M059J (cell line): ENCODE measurements around the gene PINLYP. TPM values are rescaled to one million over a fixed set of nuclear protein-coding genes. Genes with fewer than 3 reads are reported as not detected.
"Not testable (repeated sequence)": the region's sequence is repeated elsewhere in the genome, so short reads cannot be mapped to it uniquely, and the experiment has no call there.

Experiments used
- DNase-seq: peaks from one replicate; pipeline ENCODE4 v3.0.0-alpha.2; 2012; ENCODE audit warnings: low read depth
- total RNA-seq: library from RNA; depleted of rRNA; stranded (reverse); fragments of >200 nt; shearing (Covaris generic); gene quantifications from 2 replicates; pipeline ENCODE4 v1.2.3, GENCODE V29; 2014; rRNA removed

The PINLYP gene
- 0.91 and 2.5 TPM in 2 replicates for total RNA-seq

DNA sequence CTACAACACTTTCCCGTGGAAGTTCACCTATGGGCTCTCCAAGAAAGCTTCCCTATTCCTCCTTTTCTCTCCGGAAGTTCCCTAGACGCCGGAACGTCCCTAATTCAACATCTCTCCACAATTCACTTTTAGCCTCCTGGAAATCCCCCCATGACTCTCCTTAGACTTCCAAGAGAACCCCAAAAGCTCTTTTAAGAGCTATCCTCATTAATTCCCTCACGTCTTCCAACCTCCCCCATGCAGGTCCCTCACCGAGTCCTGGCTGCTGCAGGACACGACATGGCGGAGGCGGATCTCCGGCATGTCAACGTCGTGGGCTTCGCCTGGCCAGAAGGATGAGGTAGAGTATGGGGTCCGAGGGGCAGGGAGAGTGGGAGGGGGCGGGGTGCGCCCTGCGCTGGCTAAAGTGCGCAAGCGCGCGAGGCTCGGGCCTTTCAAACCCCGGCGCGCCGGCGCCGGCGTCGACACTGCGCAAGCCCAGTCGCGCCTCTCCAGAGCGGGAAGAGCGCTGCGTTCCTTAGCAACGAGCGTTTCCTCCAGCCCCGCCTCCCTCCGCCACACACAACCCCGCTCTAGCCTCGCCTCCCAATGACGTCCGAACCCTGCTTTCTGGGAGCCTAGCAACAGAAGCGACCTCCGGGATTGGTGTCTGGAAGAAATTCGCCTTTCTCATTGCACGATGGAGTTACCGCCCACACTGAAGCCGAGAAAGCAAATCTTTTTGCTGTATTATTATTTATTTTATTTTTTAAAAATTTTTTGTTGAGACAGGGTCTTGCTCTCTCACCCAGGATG, at the start of gene PINLYP, which contains the start of gene XRCC1:
Gene PINLYP (plus strand): TSS at position 646 of the 795 bp plus-strand sequence. CDS start 1,391 bp downstream, outside the sequence.
Gene XRCC1 (minus strand): TSS at position 372 of the 795 bp plus-strand sequence. CDS start 69 bp downstream, at position 303.
- peak; percentile 99 for DNase-seq

DNA sequence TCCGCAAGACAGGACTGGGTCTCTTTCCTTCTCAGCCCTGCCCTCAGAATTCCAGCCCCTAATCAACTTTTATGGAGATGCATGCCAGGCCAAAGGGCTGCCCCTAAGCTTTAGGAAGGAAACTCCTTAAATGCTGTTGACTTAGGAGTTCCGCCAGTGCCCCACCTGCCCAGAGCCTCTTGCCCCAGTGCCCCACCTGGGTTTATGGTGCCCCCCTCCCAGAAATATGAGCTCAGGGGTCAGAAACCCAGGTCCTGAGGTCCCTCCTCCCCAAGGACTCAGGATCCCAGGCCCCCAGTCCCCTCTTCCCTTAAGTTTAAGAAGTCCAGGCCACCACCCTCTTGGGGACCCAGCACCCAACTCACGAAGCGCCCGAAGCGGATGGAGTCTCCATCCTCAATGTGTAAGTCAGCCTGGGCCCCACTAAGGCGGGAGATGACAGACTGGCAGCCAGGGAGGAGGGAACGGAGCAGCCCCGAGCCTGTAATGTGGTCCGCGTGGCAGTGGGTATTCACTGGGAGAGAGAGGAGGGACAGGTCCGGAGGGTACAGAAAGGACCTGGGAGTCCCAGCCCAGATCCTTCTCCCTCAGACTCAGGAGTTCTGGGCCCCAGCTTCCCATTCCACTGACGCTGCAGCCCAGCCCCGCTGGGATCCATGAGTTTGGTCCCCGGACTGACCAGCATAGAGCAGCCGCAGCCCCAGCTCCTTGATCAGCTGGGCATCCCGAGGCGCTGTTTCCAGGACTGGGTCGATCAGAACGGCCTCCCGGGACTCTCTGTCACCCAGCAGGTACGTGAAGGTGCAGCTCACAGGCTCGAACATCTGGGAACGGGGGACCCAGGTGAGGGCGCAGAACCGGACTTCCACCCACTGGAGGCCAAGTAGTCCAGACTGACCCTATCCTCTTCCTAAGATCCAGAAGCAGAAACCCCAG, 49.5 kb upstream of the PINLYP start:
- no peak for DNase-seq

- DNase-seq: peak; percentile 81
These were observed 48.4 kb upstream of the PINLYP start, which contains the start of gene ETHE1 for GRCh38 chr19:43526884-43527859. Gene ETHE1 (minus strand): TSS chr19:43527201. CDS start chr19:43527177, 24 bp downstream.

GRCh38 chr19:43527860-43528622, 47.6 kb upstream of the PINLYP start:
- peak; percentile 40 for DNase-seq

DNA sequence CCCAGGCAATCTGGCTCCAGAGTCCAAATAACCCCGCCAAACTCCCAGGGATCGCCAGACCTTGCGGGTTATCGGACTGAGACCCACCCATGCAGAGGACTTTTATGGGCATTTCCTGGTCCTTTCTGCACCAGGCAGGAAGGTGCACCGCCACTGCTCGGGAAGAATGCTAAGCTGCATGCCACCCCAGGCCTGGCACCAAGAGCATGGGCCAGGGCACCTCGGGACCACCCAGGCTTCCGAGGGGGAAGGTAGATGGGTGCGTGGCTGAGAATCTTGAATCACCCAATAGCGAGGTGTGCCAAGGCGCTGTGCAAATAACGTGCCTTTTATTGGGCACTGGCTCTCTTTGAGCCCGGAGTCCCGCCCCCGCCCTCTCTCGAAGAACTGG, 43.0 kb upstream of the PINLYP start:
- peak; percentile 51 for DNase-seq

- DNase-seq: peak; percentile 89
These were observed 42.5 kb upstream of the PINLYP start, which contains the start of gene ZNF575 for GRCh38 chr19:43532962-43533545. Gene ZNF575 (plus strand): TSS chr19:43533188. CDS start chr19:43534423, 1,235 bp downstream.

DNA sequence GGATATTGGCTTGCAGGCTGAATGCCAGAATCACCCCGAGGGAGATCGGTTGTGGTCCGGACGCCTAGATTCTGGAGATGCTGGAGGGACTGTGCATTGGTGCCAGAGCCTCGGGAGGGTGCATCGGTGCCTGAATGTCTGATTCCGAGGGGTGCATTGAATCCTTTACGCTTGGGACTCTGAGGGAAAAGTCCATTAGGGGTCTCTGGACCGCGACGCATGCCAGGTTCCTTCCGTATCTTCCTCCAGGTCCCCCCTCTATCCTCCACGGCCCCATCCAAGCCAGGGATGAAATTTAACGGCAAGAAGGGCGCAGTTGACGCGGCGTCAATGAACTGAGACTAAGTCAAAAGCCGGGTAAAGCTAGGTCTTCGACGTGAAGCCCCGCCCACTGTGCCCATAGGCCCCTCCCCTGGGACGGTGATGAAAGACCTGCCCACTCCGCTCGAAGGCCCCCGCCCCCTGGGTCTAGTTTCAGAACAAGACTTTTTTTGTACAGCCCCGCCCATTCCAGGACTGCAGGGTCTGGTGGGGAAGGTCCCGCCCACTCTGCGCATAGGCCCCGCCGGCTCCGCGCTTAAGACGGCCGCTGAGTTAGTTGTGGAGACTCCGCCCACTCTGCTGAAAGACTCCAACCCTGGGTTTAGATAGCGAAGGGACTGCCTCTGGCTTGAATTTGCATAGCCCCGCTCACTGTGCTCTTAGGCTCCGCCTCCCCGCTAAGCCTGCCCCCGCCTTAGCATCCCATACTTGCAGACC, 41.9 kb upstream of the PINLYP start:
- peak; percentile 100 for DNase-seq

DNA sequence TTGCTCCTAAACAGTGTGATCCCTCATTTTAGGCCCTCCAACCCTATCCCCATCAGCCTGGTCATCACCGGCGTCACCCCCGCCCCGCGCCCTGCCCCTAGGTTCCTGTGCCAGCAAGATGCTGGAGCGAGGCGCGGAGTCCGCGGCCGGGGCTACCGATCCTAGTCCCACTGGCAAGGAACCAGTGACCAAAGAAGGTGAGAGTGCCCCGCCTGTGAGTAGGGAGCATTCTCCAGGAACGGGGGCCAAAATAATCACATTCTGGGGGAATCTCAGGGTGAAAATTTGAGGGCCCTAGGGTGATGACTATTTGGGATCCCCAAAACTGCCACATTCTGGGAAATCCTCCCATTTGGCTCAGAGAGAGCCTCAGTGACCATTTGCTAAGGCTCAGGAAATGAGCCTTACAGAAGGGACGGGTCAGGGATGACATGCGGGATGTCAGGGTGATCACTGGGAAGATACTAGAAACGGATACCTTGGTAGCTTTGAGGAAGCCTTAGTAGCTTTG, 41.2 kb upstream of the PINLYP start:
- DNase-seq: no peak

GRCh38 chr19:43534816-43535761, 40.5 kb upstream of the PINLYP start:
- no peak for DNase-seq

- DNase-seq: no peak
These were observed 36.7 kb upstream of the PINLYP start for GRCh38 chr19:43538922-43539321.

GRCh38 chr19:43540381-43540780, 35.2 kb upstream of the PINLYP start:
- no peak for DNase-seq

DNA sequence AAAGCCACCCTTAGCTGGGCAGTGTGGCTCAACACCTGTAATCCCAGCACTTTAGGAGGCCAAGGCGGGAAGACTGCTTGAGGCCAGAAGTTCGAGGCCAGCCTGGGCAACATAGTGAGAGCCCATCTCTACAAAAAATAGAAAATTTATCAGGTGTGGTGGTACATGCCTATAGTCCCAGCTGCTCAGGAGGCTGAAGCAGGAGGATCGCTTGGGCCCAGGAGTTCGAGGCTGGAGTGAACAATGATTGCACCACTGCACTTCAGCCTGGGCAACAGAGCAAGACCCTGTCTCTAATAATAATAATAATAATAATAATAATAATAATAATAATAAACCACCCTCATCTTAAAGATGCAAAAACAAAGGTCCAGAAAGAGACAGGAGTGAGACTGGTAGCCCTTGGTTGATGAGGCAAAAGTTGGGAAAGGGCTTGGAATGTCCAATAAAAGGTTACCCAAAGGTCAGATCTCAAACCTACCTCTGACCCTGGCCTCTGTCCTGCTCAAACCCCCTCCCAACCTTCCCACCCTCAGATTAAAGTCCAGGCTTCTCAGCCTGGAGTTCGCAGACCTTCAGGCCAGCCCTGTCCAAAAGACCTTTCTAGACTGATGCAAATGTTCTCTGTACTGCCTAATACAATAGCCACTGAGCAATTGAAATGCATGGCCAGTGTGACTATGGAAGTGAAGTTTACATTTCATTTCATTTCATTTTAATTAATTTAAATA, 33.5 kb upstream of the PINLYP start:
- no peak for DNase-seq

- DNase-seq: no peak
These were observed 31.5 kb upstream of the PINLYP start for GRCh38 chr19:43544077-43544476.

DNA sequence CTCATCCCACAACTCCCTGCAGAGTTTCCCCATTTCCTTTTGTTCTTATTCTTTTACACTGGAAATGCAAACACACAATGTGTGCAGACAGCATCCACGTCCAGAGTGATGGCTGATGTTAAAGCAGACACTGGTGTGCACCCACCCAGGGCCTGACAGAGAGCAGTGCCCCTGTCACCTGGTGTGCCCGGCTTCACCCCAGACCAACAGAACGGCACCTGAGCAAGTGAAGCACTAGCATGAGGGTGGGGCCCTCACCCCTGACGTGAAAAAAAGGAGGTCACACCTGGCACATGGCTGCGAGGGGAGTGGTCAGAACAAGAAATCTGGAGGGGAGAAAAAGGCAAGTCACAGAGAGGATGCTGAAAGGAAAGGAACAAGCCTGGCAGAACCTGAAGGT, 30.3 kb upstream of the PINLYP start:
- no peak for DNase-seq

GRCh38 chr19:43545981-43546380, 29.6 kb upstream of the PINLYP start:
- no peak for DNase-seq

- DNase-seq: no peak
These were observed 29.0 kb upstream of the PINLYP start for GRCh38 chr19:43546581-43546980.

DNA sequence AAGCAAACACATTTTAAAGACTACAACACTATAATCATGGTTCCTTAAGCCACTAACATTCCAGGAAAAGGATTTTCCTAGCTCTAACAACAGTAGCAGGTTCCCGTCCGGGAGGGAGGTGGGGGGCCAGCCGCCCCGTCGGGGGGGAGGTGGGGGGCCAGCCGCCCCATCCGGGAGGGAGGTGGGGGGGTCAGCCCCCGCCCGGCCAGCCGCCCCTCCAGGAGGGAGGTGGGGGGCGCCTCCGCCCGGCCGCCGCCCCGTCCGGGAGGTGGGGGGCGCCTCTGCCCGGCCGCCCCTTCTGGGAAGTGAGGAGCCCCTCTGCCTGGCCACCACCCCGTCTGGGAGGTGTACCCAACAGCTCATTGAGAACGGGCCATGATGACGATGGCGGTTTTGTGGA, 27.7 kb upstream of the PINLYP start:
- DNase-seq: not testable (repeated sequence)
